CD4-positive, alpha-beta memory T cell (primary cell): ENCODE measurements around the gene CCDC186. TPM values are rescaled to one million over a fixed set of nuclear protein-coding genes. Genes with fewer than 3 reads are reported as not detected.
A peak's percentile ranks its signal among the peaks of the same experiment; 100 is the strongest.

Experiments used
- CTCF ChIA-PET: fragments of 350-600 bp; sonication (Branson Sonifier 250); formaldehyde crosslinking; loops from one replicate; lab custom pipeline; 2021; ENCODE audit warnings: inconsistent platforms; ENCODE audit not compliant: partially characterized antibody; lab: Charles Lee
- POLR2A ChIA-PET: fragments of 350-600 bp; sonication (Branson Sonifier 250); formaldehyde crosslinking; loops from one replicate; lab custom pipeline; 2021; ENCODE audit not compliant: partially characterized antibody; lab: Charles Lee
- DNase-seq, 5 donors: peaks; one replicate each; pipeline versions ENCODE4 v3.0.0 to v3.0.0-alpha.2; 2020 to 2022; ENCODE audit warnings: mixed read lengths in 1 of 5
- H3K27ac ChIP-seq: one replicate; pipeline ENCODE4 v1.7.0; 2013; ENCODE audit warnings: low read depth, low read length
- H3K27me3 ChIP-seq: 2 replicates; pipeline ENCODE4 v1.7.0; 2013; ENCODE audit warnings: mild to moderate bottlenecking, low read length, moderate library complexity; ENCODE audit not compliant: insufficient read depth
- H3K36me3 ChIP-seq: 2 replicates; pipeline ENCODE4 v1.7.0; 2013; ENCODE audit warnings: mild to moderate bottlenecking, low read length, moderate library complexity; ENCODE audit not compliant: insufficient read depth
- H3K4me1 ChIP-seq: 2 replicates; pipeline ENCODE4 v1.7.0; 2013; ENCODE audit warnings: mild to moderate bottlenecking, low read length, moderate library complexity; ENCODE audit not compliant: insufficient read depth
- H3K4me3 ChIP-seq, 2 donors: one replicate each; pipeline ENCODE4 v1.7.0; 2013; ENCODE audit warnings: low read length in 2 of 2, mild to moderate bottlenecking in 1 of 2
- H3K9me3 ChIP-seq, 2 donors: one replicate each; pipeline ENCODE4 v1.7.0; 2013; ENCODE audit warnings: low read length in 2 of 2, control low read depth in 1 of 2; ENCODE audit not compliant: control insufficient read depth in 1 of 2
- H3K27ac Mint-ChIP-seq, 7 donors: one replicate each; pipeline ENCODE4 v1.8.0; 2020 to 2021; ENCODE audit warnings: mixed read lengths in 7 of 7, mild to moderate bottlenecking in 6 of 7, inconsistent platforms in 3 of 7, moderate library complexity in 3 of 7
- H3K27me3 Mint-ChIP-seq, 2 donors: one replicate each; pipeline ENCODE4 v1.8.0; 2020 to 2021; ENCODE audit warnings: mixed read lengths in 2 of 2
- H3K36me3 Mint-ChIP-seq, 2 donors: one replicate each; pipeline ENCODE4 v1.8.0; 2020 to 2021; ENCODE audit warnings: mixed read lengths in 2 of 2, inconsistent platforms in 1 of 2, mild to moderate bottlenecking in 1 of 2
- H3K4me1 Mint-ChIP-seq, 4 donors: one replicate each; pipeline ENCODE4 v1.8.0; 2020 to 2021; ENCODE audit warnings: mixed read lengths in 4 of 4, mild to moderate bottlenecking in 1 of 4
- H3K4me3 Mint-ChIP-seq, 8 donors: one replicate each; pipeline ENCODE4 v1.8.0; 2020 to 2021; ENCODE audit warnings: mixed read lengths in 8 of 8, mild to moderate bottlenecking in 7 of 8, moderate library complexity in 6 of 8, inconsistent platforms in 3 of 8
- H3K9me3 Mint-ChIP-seq, 8 donors: one replicate each; pipeline ENCODE4 v1.8.0; 2020 to 2021; ENCODE audit warnings: mixed read lengths in 8 of 8, mild to moderate bottlenecking in 5 of 8, inconsistent platforms in 3 of 8, moderate library complexity in 1 of 8
- intact Hi-C: fragments of 100-400 bp; cut with micrococcal nuclease; formaldehyde crosslinking; loops from one replicate; pipeline ENCODE4 v1.15.1; 2023
- polyA plus RNA-seq, 2 donors: library from polyadenylated mRNA; unstranded; fragments of 300-500 nt; fragmentation: Illumina TruSeq; gene quantifications; one replicate each; pipeline ENCODE4 v1.2.3, GENCODE V29; 2021
- total RNA-seq, 2 experiments: library from RNA; stranded (reverse); gene quantifications; one replicate each; pipeline ENCODE4 v1.2.3, GENCODE V29; 2021

Gene CCDC186
- total RNA-seq (10 to 100 TPM; 39.1 to 43.3 TPM), polyA plus RNA-seq (10 to 100 TPM; 20.8 to 23.8 TPM)

- Histone ChIP-seq H3K27me3 (no peaks in the 10 kb centered on the region), H3K4me1 (peaks cover 35% of the 10 kb centered on the region), H3K27ac (peak within 1 kb of the TSS; percentile 85), H3K36me3 (no peaks in the 10 kb centered on the region), H3K4me3 (peak within 1 kb of the TSS; percentile 47 to 84), H3K9me3 (no peaks in the 10 kb centered on the region)
- peak within 1 kb of the TSS; percentile 83 to 99 (median 99) for H3K27ac Mint-ChIP-seq
- intact Hi-C loops = loop anchor here (1.0 to 10.0 kb wide), 7 partner anchors 130 to 763 kb away; partner anchors contain the start of genes CASP7, DCLRE1A, FHIP2A and NHLRC2
- H3K4me3 Mint-ChIP-seq = peak within 1 kb of the TSS; percentile 92 to 99 (median 98)
- peaks cover 31 to 57% (median 38%) of the 10 kb centered on the region in 4 donors for H3K4me1 Mint-ChIP-seq
- H3K9me3 Mint-ChIP-seq = peaks cover 0 to 3% (median 0%) of the 10 kb centered on the region in 8 donors
- H3K36me3 Mint-ChIP-seq = peaks cover 0 to 34% of the 10 kb centered on the region in 2 donors
- DNase-seq = peak; percentile 97 to 98 (median 97)
- ChIA-PET POLR2A (interaction anchor here (0.5 to 1.9 kb wide), 15 partner anchors 11 to 1799 kb away, joined by 3 to 14 read pairs (median 4); partner anchors contain the start of genes CASP7, DCLRE1A and FHIP2A), CTCF (interaction anchor here (1.0 to 1.8 kb wide), 2 partner anchors 11 to 130 kb away, joined by 3 to 7 read pairs; no protein-coding TSS in a partner anchor)
- peaks cover 0 to 1% of the 10 kb centered on the region in 2 donors for H3K27me3 Mint-ChIP-seq
Measured at GRCh38 chr10:114173921-114174694, at the start of gene CCDC186. CCDC186 (minus strand) TSS chr10:114174203; CDS start chr10:114163268, 10,935 bp downstream.

- no peak overlapping the region for H3K4me3 ChIP-seq
- no peaks in the 10 kb centered on the region for H3K27me3 ChIP-seq
- Mint-ChIP-seq H3K4me3 (no peak overlapping the region), H3K9me3 (no peaks in the 10 kb centered on the region), H3K27ac (no peak overlapping the region), H3K36me3 (no peaks in the 10 kb centered on the region), H3K4me1 (no peaks in the 10 kb centered on the region), H3K27me3 (peaks cover 26 to 35% of the 10 kb centered on the region in 2 donors)
- H3K9me3 ChIP-seq = no peaks in the 10 kb centered on the region
- H3K36me3 ChIP-seq = no peaks in the 10 kb centered on the region
- no peak for DNase-seq
- intact Hi-C loops = no loop called here
- ChIA-PET POLR2A (no interaction called here), CTCF (no interaction called here)
- H3K4me1 ChIP-seq = no peaks in the 10 kb centered on the region
- no peak overlapping the region for H3K27ac ChIP-seq
Measured at GRCh38 chr10:114223066-114223465, 49.1 kb upstream of the CCDC186 start.

GRCh38 chr10:114221235-114221634 is 47.2 kb upstream of the CCDC186 start:
- H3K27ac Mint-ChIP-seq = no peak overlapping the region
- CTCF ChIA-PET = no interaction called here

GRCh38 chr10:114220281-114220680 is 46.3 kb upstream of the CCDC186 start:
- H3K36me3 Mint-ChIP-seq = no peaks in the 10 kb centered on the region
- H3K27ac Mint-ChIP-seq = no peak overlapping the region
- no peaks in the 10 kb centered on the region for H3K27me3 ChIP-seq
- H3K4me1 ChIP-seq = no peaks in the 10 kb centered on the region
- no peaks in the 10 kb centered on the region for H3K36me3 ChIP-seq
- no peak overlapping the region for H3K4me3 ChIP-seq
- H3K4me1 Mint-ChIP-seq = no peaks in the 10 kb centered on the region
- no peaks in the 10 kb centered on the region for H3K9me3 Mint-ChIP-seq
- no peaks in the 10 kb centered on the region for H3K9me3 ChIP-seq
- H3K4me3 Mint-ChIP-seq = no peak overlapping the region
- ChIA-PET POLR2A (no interaction called here), CTCF (no interaction called here)
- H3K27me3 Mint-ChIP-seq = peaks cover 24 to 32% of the 10 kb centered on the region in 2 donors
- intact Hi-C loops = no loop called here
- DNase-seq = no peak
- no peak overlapping the region for H3K27ac ChIP-seq

More at GRCh38 chr10:114221235-114221634, 47.2 kb upstream of the CCDC186 start:
- Histone ChIP-seq H3K27me3 (no peaks in the 10 kb centered on the region), H3K27ac (no peak overlapping the region), H3K36me3 (no peaks in the 10 kb centered on the region), H3K9me3 (no peaks in the 10 kb centered on the region), H3K4me1 (no peaks in the 10 kb centered on the region), H3K4me3 (no peak overlapping the region)
- intact Hi-C loops = no loop called here
- no peak overlapping the region for H3K4me3 Mint-ChIP-seq
- no peak for DNase-seq
- no peaks in the 10 kb centered on the region for H3K9me3 Mint-ChIP-seq
- peaks cover 24 to 32% of the 10 kb centered on the region in 2 donors for H3K27me3 Mint-ChIP-seq
- no peaks in the 10 kb centered on the region for H3K4me1 Mint-ChIP-seq
- POLR2A ChIA-PET = no interaction called here
- H3K36me3 Mint-ChIP-seq = no peaks in the 10 kb centered on the region

- no peak overlapping the region for H3K27ac Mint-ChIP-seq
- DNase-seq = no peak
- POLR2A ChIA-PET = no interaction called here
- H3K4me3 Mint-ChIP-seq = no peak overlapping the region
- no peak overlapping the region for H3K27ac ChIP-seq
- no peaks in the 10 kb centered on the region for H3K9me3 ChIP-seq
- H3K9me3 Mint-ChIP-seq = no peaks in the 10 kb centered on the region
- intact Hi-C loops = no loop called here
- H3K36me3 ChIP-seq = no peaks in the 10 kb centered on the region
- CTCF ChIA-PET = no interaction called here
- H3K27me3 Mint-ChIP-seq = peaks cover 10 to 13% of the 10 kb centered on the region in 2 donors
- H3K4me3 ChIP-seq = no peak overlapping the region
- H3K27me3 ChIP-seq = no peaks in the 10 kb centered on the region
- no peaks in the 10 kb centered on the region for H3K4me1 ChIP-seq
- H3K4me1 Mint-ChIP-seq = no peaks in the 10 kb centered on the region
- no peaks in the 10 kb centered on the region for H3K36me3 Mint-ChIP-seq
Measured at GRCh38 chr10:114215033-114215432, 41.0 kb upstream of the CCDC186 start.

- no peaks in the 10 kb centered on the region for H3K36me3 ChIP-seq
- no peak overlapping the region for H3K27ac Mint-ChIP-seq
- H3K27me3 Mint-ChIP-seq = peaks cover 3 to 12% of the 10 kb centered on the region in 2 donors
- no peaks in the 10 kb centered on the region for H3K4me1 ChIP-seq
- no peaks in the 10 kb centered on the region for H3K9me3 Mint-ChIP-seq
- H3K4me3 Mint-ChIP-seq = no peak overlapping the region
- no peak overlapping the region for H3K4me3 ChIP-seq
- H3K27me3 ChIP-seq = no peaks in the 10 kb centered on the region
- no peak overlapping the region for H3K27ac ChIP-seq
- no peaks in the 10 kb centered on the region for H3K36me3 Mint-ChIP-seq
- CTCF ChIA-PET = no interaction called here
- POLR2A ChIA-PET = no interaction called here
- intact Hi-C loops = no loop called here
- no peaks in the 10 kb centered on the region for H3K9me3 ChIP-seq
- no peak for DNase-seq
- no peaks in the 10 kb centered on the region for H3K4me1 Mint-ChIP-seq
Measured at GRCh38 chr10:114212153-114212552, 38.1 kb upstream of the CCDC186 start.

GRCh38 chr10:114208351-114208750 is 34.3 kb upstream of the CCDC186 start:
- Mint-ChIP-seq H3K27me3 (peaks cover 12 to 19% of the 10 kb centered on the region in 2 donors), H3K36me3 (no peaks in the 10 kb centered on the region), H3K4me1 (no peaks in the 10 kb centered on the region), H3K9me3 (no peaks in the 10 kb centered on the region), H3K27ac (no peak overlapping the region), H3K4me3 (no peak overlapping the region)
- CTCF ChIA-PET = no interaction called here
- H3K4me3 ChIP-seq = no peak overlapping the region
- no peaks in the 10 kb centered on the region for H3K27me3 ChIP-seq
- H3K36me3 ChIP-seq = no peaks in the 10 kb centered on the region
- DNase-seq = no peak
- POLR2A ChIA-PET = no interaction called here
- H3K9me3 ChIP-seq = no peaks in the 10 kb centered on the region
- no peak overlapping the region for H3K27ac ChIP-seq
- no peaks in the 10 kb centered on the region for H3K4me1 ChIP-seq
- intact Hi-C loops = no loop called here
